Spinal cord (tissue), 10 donors: ENCODE results near the gene FAM193A. TPM values are rescaled to one million over a fixed set of nuclear protein-coding genes. Genes with fewer than 3 reads are reported as not detected.
"Not testable (repeated sequence)": the region's sequence is repeated elsewhere in the genome, so short reads cannot be mapped to it uniquely, and the experiment has no call there.

Source experiments
- DNase-seq, 6 donors: peaks; one replicate each; pipeline versions ENCODE4 v3.0.0 to v3.0.0-alpha.2; 2013 to 2015; ENCODE audit warnings: low spot score in 6 of 6, low read depth in 4 of 6
- H3K27ac ChIP-seq: one replicate; pipeline ENCODE4 v1.5.1; 2013; ENCODE audit warnings: low read depth, low read length, control low read depth
- H3K27me3 ChIP-seq: one replicate; pipeline ENCODE4 v1.6.1; 2013; ENCODE audit warnings: low read length; ENCODE audit not compliant: control insufficient read depth, insufficient read depth
- H3K36me3 ChIP-seq: one replicate; pipeline ENCODE4 v1.6.1; 2013; ENCODE audit warnings: low read length; ENCODE audit not compliant: control insufficient read depth, insufficient read depth
- H3K4me1 ChIP-seq: one replicate; pipeline ENCODE4 v1.6.1; 2013; ENCODE audit warnings: low read length; ENCODE audit not compliant: control insufficient read depth, insufficient read depth
- H3K4me3 ChIP-seq: one replicate; pipeline ENCODE4 v1.5.1; 2013; ENCODE audit warnings: low read depth, low read length, control low read depth
- H3K9me3 ChIP-seq: one replicate; pipeline ENCODE4 v1.6.1; 2013; ENCODE audit warnings: low read length; ENCODE audit not compliant: control insufficient read depth, insufficient read depth
- whole genome bisulfite sequencing: methylation state at CpG from one replicate; pipeline ENCODE4 v1.1.5; 2013; ENCODE audit warnings: missing lambda C conversion rate; ENCODE audit not compliant: insufficient coverage; 5-methylcytosine and 5-hydroxymethylcytosine counted together
- polyA plus RNA-seq, 2 donors: library from polyadenylated mRNA; unstranded; fragments of 120-200 nt; gene quantifications; one replicate each; pipeline ENCODE4 v1.2.1, GENCODE V29; 2013; ENCODE audit not compliant: insufficient read length in 2 of 2
- total RNA-seq, 2 donors: library from RNA; depleted of rRNA in 1 of 2; stranded (reverse); fragments of 120-200 nt in 1 of 2; fragments of >200 nt in 1 of 2; gene quantifications; one replicate each; pipeline versions ENCODE4 v1.2.3 to v1.2.4, GENCODE V29; 2013 to 2014
- donor health status: healthy.

FAM193A gene
- total and polyA plus RNA-seq, 4 donors = 16.2 to 35.1 (median 28.9) TPM

- Histone ChIP-seq H3K4me1 (peaks cover 5% of the 10 kb centered on the region), H3K27ac (no peak overlapping the region), H3K4me3 (no peak overlapping the region), H3K27me3 (no peaks in the 10 kb centered on the region), H3K9me3 (no peaks in the 10 kb centered on the region), H3K36me3 (peaks cover 26% of the 10 kb centered on the region)
- 90% methylated on average over 2 of the region's 3 CpGs for WGBS
- no peak for DNase-seq
These were observed 135.6 kb downstream of the FAM193A start for GRCh38 chr4:2672082-2672481.

DNA sequence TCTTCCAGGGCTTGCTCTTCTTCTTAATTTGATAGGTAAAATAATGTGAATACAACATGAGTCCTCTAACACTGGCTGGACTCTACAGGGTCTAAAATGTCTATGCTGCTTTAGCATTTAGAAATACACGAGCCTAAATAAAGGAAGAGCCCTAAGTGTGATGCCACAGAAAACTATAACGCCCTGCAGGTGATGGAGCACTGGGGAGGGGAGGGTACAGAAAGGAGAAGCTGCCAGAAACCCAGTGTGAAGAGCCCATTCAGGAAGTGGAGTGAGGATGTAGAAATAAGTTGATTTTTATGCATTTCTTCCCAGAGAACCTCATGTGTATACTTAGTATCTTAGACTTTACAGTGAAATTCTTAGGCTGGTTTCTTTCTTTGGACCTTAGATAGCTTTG, 136.3 kb downstream of the FAM193A start:
- no peaks in the 10 kb centered on the region for H3K27me3 ChIP-seq
- WGBS = 85% methylated on average over 2 of the region's 2 CpGs
- DNase-seq = no peak
- H3K4me3 ChIP-seq = no peak overlapping the region
- H3K36me3 ChIP-seq = peaks cover 26% of the 10 kb centered on the region
- H3K9me3 ChIP-seq = no peaks in the 10 kb centered on the region
- H3K27ac ChIP-seq = no peak overlapping the region
- peaks cover 5% of the 10 kb centered on the region for H3K4me1 ChIP-seq

DNA sequence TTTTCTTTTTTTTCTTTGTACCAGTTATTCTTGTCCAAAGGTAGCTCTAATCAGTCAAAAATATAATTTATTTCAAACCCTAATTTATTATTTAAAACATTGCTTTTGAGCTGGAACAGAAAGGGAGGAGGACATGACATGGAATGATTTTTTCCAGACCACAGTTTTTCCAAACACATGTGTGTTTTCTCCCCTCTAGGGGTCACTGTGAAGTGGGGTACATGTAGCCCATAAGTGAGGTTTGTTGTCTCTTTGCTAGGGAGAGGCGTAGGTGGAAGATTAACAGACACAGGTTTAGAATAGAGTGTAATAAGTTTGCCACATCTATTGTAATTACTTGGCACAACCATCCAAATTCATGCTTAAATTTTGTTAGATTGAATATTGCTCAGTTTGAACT, 136.7 kb downstream of the FAM193A start:
- no peaks in the 10 kb centered on the region for H3K27me3 ChIP-seq
- no peak overlapping the region for H3K4me3 ChIP-seq
- peaks cover 5% of the 10 kb centered on the region for H3K4me1 ChIP-seq
- WGBS = no CpG with 5 or more reads among the region's 1 CpG
- H3K36me3 ChIP-seq = peaks cover 28% of the 10 kb centered on the region
- no peaks in the 10 kb centered on the region for H3K9me3 ChIP-seq
- DNase-seq = no peak
- H3K27ac ChIP-seq = no peak overlapping the region

DNA sequence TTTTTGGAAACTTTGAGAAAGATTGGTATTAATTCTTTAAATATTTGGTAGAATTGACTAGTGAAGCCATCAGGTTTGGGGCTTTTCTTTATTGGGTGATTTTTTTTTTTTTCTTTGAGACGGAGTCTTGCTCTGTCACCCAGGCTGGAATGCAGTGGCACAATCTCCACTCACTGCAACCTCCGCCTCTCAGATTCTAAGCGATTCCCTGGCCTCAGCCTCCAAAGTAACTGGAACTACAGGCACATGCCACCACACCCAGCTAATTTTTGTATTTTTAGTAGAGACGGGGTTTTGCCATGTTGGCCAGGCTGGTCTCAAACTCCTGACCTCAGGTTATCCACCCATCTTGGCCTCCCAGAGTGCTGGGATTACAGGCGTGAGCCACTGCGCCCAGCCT, 143.3 kb downstream of the FAM193A start:
- H3K27me3 ChIP-seq, H3K9me3 ChIP-seq, H3K27ac ChIP-seq, DNase-seq, H3K4me1 ChIP-seq, H3K4me3 ChIP-seq: not testable (repeated sequence)
- 100% methylated on average over 3 of the region's 6 CpGs for WGBS
- peaks cover 26% of the 10 kb centered on the region for H3K36me3 ChIP-seq

GRCh38 chr4:2684486-2684885, 148.0 kb downstream of the FAM193A start:
- H3K27ac ChIP-seq = no peak overlapping the region
- H3K4me3 ChIP-seq = no peak overlapping the region
- WGBS = 100% methylated on average over 7 of the region's 9 CpGs
- no peak for DNase-seq
- H3K4me1 ChIP-seq = no peaks in the 10 kb centered on the region
- no peaks in the 10 kb centered on the region for H3K27me3 ChIP-seq
- no peaks in the 10 kb centered on the region for H3K9me3 ChIP-seq
- H3K36me3 ChIP-seq = peaks cover 49% of the 10 kb centered on the region

- Histone ChIP-seq H3K9me3 (no peaks in the 10 kb centered on the region), H3K27me3 (no peaks in the 10 kb centered on the region), H3K36me3 (peaks cover 55% of the 10 kb centered on the region), H3K27ac (no peak overlapping the region), H3K4me3 (no peak overlapping the region), H3K4me1 (no peaks in the 10 kb centered on the region)
- 93% methylated on average over 7 of the region's 8 CpGs for WGBS
- no peak for DNase-seq
These were observed 149.1 kb downstream of the FAM193A start for GRCh38 chr4:2685541-2685940.

DNA sequence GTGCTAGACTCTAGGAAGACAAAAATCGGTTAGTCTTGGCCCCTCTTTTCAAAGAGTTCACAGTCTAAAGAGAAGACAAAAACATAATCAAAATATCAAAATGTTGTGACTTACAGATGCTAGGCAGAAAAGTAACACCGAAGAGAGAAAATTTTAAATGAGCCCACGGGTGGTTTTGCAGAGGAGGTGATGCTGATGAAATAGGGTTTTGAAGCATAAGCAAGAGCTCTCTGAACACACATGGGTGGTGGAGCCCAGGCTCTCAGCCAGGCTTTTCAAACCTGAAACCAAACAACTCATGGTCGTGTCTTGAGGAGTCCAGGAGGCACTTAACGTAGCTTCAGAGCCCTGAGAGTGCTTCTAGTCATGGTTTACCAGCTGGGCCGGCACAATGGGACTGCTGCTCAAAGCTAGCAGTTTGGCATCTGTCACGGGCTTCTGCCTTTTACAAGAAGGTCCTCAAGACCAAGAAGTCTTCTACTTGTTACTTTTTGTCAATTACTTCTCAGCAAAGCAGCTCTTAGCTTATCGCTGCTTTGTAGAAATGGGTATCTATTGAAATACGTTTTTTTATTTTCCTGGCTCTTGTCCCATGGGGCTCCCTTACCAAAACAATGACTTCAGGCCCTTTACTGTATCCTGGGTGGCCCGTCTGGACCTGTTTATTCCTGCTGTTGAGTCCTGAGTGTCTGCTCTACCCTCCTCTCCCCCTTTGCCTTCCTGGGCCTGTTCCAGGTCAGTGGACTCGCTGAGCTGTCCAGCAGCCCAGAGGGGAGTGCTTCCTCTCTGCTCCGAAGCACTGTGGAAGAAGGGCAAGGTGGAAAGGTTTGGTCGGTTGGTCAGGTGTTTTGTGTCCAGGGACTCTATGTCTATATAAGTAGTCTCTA, 150.2 kb downstream of the FAM193A start:
- H3K9me3 ChIP-seq = no peaks in the 10 kb centered on the region
- no peak for DNase-seq
- peaks cover 63% of the 10 kb centered on the region for H3K36me3 ChIP-seq
- 86% methylated on average over 7 of the region's 13 CpGs for WGBS
- H3K27me3 ChIP-seq = no peaks in the 10 kb centered on the region
- H3K27ac ChIP-seq = no peak overlapping the region
- H3K4me1 ChIP-seq = no peaks in the 10 kb centered on the region
- no peak overlapping the region for H3K4me3 ChIP-seq

GRCh38 chr4:2688281-2688680, 151.8 kb downstream of the FAM193A start:
- Histone ChIP-seq H3K36me3 (peaks cover 62% of the 10 kb centered on the region), H3K4me3 (no peak overlapping the region), H3K9me3 (no peaks in the 10 kb centered on the region), H3K27ac (no peak overlapping the region), H3K27me3 (no peaks in the 10 kb centered on the region), H3K4me1 (no peaks in the 10 kb centered on the region)
- 94% methylated on average over 11 of the region's 11 CpGs for WGBS
- no peak for DNase-seq

GRCh38 chr4:2688697-2689096, 152.2 kb downstream of the FAM193A start:
- H3K27me3 ChIP-seq = no peaks in the 10 kb centered on the region
- H3K9me3 ChIP-seq = no peaks in the 10 kb centered on the region
- H3K4me1 ChIP-seq = no peaks in the 10 kb centered on the region
- no peak overlapping the region for H3K4me3 ChIP-seq
- no peak for DNase-seq
- 100% methylated on average over 2 of the region's 4 CpGs for WGBS
- H3K36me3 ChIP-seq = peaks cover 66% of the 10 kb centered on the region
- no peak overlapping the region for H3K27ac ChIP-seq

GRCh38 chr4:2689114-2689513, 152.7 kb downstream of the FAM193A start:
- H3K4me3 ChIP-seq = no peak overlapping the region
- no peak overlapping the region for H3K27ac ChIP-seq
- no peaks in the 10 kb centered on the region for H3K9me3 ChIP-seq
- no peaks in the 10 kb centered on the region for H3K27me3 ChIP-seq
- no peak for DNase-seq
- WGBS = 88% methylated on average over 3 of the region's 6 CpGs
- H3K4me1 ChIP-seq = no peaks in the 10 kb centered on the region
- H3K36me3 ChIP-seq = peaks cover 70% of the 10 kb centered on the region
